SK-N-SH (cell line): ENCODE measurements around the gene HDAC4. TPM values are rescaled to one million over a fixed set of nuclear protein-coding genes. Genes with fewer than 3 reads are reported as not detected.

ENCODE experiments used
- CTCF ChIA-PET: fragments of 300-600, 350-600 bp; formaldehyde crosslinking; extraction: SDS; loops from one replicate; lab custom pipeline; 2021; lab: Yijun Ruan, JAX
- POLR2A ChIA-PET: fragments of 350-600 bp; sonication (Branson Sonifier 250); formaldehyde crosslinking; extraction: SDS; loops from one replicate; lab custom pipeline; 2020; ENCODE audit warnings: antibody characterized with exemption, inconsistent platforms; lab: Yijun Ruan, JAX
- DNase-seq: peaks from one replicate; pipeline ENCODE4 v3.0.0; 2012
- H2AFZ ChIP-seq: fragments of 200-600 bp; sonication (generic); 2 replicates; pipeline ENCODE4 v1.8.1; 2016; ENCODE audit warnings: antibody characterized with exemption, mild to moderate bottlenecking, low read depth
- H3F3A ChIP-seq: fragments of 200-600 bp; sonication (generic); replicated peaks from 2 replicates; pipeline ENCODE3; 2016; ENCODE audit warnings: antibody characterized with exemption, mild to moderate bottlenecking; ENCODE audit not compliant: insufficient read depth
- H3K27ac ChIP-seq, 2 experiments: fragments of 200-500 bp in 1 of 2; fragments of 200-600 bp in 1 of 2; sonication (Bioruptor generic) in 1 of 2; sonication (generic), shearing (Covaris generic) in 1 of 2; 2 replicates each; pipeline versions ENCODE4 v1.5.1 to v1.6.1; 2014 to 2016; ENCODE audit warnings: low read depth in 2 of 2, inconsistent platforms in 1 of 2, low read length in 1 of 2, mild to moderate bottlenecking in 1 of 2, mixed read lengths in 1 of 2
- H3K27me3 ChIP-seq: fragments of 200-600 bp; sonication (generic), shearing (Covaris generic); 2 replicates; pipeline ENCODE4 v1.6.1; 2016; ENCODE audit warnings: mixed run types; ENCODE audit not compliant: insufficient read depth
- H3K36me3 ChIP-seq, 2 experiments: fragments of 200-500 bp in 1 of 2; fragments of 200-600 bp in 1 of 2; sonication (Bioruptor generic) in 1 of 2; sonication (generic) in 1 of 2; replicated peaks in 1 of 2; 2 replicates each; pipeline versions ENCODE3 to v1.5.1; 2014 to 2016; ENCODE audit warnings: low read length in 1 of 2, mild to moderate bottlenecking in 1 of 2; ENCODE audit not compliant: insufficient read depth in 2 of 2, control insufficient read depth in 1 of 2
- H3K4me1 ChIP-seq, 2 experiments: fragments of 200-500 bp in 1 of 2; fragments of 200-600 bp in 1 of 2; sonication (Bioruptor generic) in 1 of 2; sonication (generic), shearing (Covaris generic) in 1 of 2; 2 replicates each; pipeline versions ENCODE4 v1.5.1 to v1.6.1; 2014 to 2016; ENCODE audit warnings: low read depth in 1 of 2, low read length in 1 of 2, mixed run types in 1 of 2; ENCODE audit not compliant: insufficient read depth in 2 of 2, control insufficient read depth in 1 of 2
- H3K4me2 ChIP-seq: fragments of 200-600 bp; sonication (generic), shearing (Covaris generic); 2 replicates; pipeline ENCODE4 v1.6.1; 2017; ENCODE audit warnings: mixed run types
- H3K4me3 ChIP-seq, 2 experiments: fragments of 200-500 bp in 1 of 2; fragments of 200-600 bp in 1 of 2; sonication (Bioruptor generic) in 1 of 2; sonication (generic), shearing (Covaris generic) in 1 of 2; 2 replicates each; pipeline versions ENCODE4 v1.5.1 to v1.8.1; 2014 to 2016; ENCODE audit warnings: low read depth in 2 of 2, inconsistent platforms in 1 of 2, low read length in 1 of 2, mild to moderate bottlenecking in 1 of 2, mixed read lengths in 1 of 2, moderate library complexity in 1 of 2
- H3K79me2 ChIP-seq: fragments of 200-600 bp; sonication (generic); 2 replicates; pipeline ENCODE4 v1.8.1; 2017; ENCODE audit warnings: mild to moderate bottlenecking; ENCODE audit not compliant: insufficient read depth
- H3K9ac ChIP-seq: fragments of 200-600 bp; sonication (generic); 2 replicates; pipeline ENCODE4 v1.6.1; 2017; ENCODE audit warnings: mixed run types
- H3K9me2 ChIP-seq: fragments of 200-600 bp; sonication (generic); 2 replicates; pipeline ENCODE4 v1.6.1; 2017; ENCODE audit warnings: mixed run types
- H3K9me3 ChIP-seq: fragments of 200-600 bp; sonication (generic); 2 replicates; pipeline ENCODE4 v1.6.1; 2017; ENCODE audit warnings: mixed run types, mild to moderate bottlenecking, moderate library complexity
- H4K20me1 ChIP-seq: fragments of 200-600 bp; sonication (generic); 2 replicates; pipeline ENCODE4 v1.6.1; 2017; ENCODE audit warnings: mild to moderate bottlenecking, mixed run types; ENCODE audit not compliant: insufficient read depth
- CHD2 ChIP-seq: fragments of 150-350 bp; IDR thresholded peaks from 2 replicates; pipeline ENCODE4 v1.6.1; 2018; ENCODE audit warnings: low read length; ENCODE audit not compliant: partially characterized antibody
- FOSL2 ChIP-seq: IDR thresholded peaks from 2 replicates; pipeline ENCODE4 v1.4.0; 2012; ENCODE audit warnings: low read depth, mild to moderate bottlenecking, moderate library complexity, borderline replicate concordance
- FOXM1 ChIP-seq: IDR thresholded peaks from 2 replicates; pipeline ENCODE4 v1.4.0; 2012; ENCODE audit warnings: low read depth, mild to moderate bottlenecking
- IRF3 ChIP-seq: fragments of 150-350 bp; IDR thresholded peaks from 2 replicates; pipeline ENCODE4 v1.6.1; 2016; ENCODE audit warnings: mild to moderate bottlenecking, low read depth, low read length
- MEF2A ChIP-seq: IDR thresholded peaks from 2 replicates; pipeline ENCODE4 v1.4.0; 2012; ENCODE audit warnings: low read depth, borderline replicate concordance
- MXI1 ChIP-seq: IDR thresholded peaks from 2 replicates; pipeline ENCODE4 v1.6.1; 2012; ENCODE audit warnings: mild to moderate bottlenecking, low read depth, low read length, improper control_type of control experiment
- NRF1 ChIP-seq: IDR thresholded peaks from 2 replicates; pipeline ENCODE4 v1.6.1; 2012; ENCODE audit warnings: low read depth, mild to moderate bottlenecking, low read length
- POLR2AphosphoS5 ChIP-seq: IDR thresholded peaks from 2 replicates; pipeline ENCODE4 v1.6.1; 2012; ENCODE audit warnings: low read depth, low read length
- RAD21 ChIP-seq: IDR thresholded peaks from 2 replicates; pipeline ENCODE4 v1.6.1; 2012; ENCODE audit warnings: mild to moderate bottlenecking, low read length
- RCOR1 ChIP-seq: fragments of 150-350 bp; IDR thresholded peaks from 2 replicates; pipeline ENCODE4 v1.6.1; 2017; ENCODE audit warnings: antibody characterized with exemption, low read length
- REST ChIP-seq: IDR thresholded peaks from 2 replicates; pipeline ENCODE4 v1.6.1; 2012; ENCODE audit warnings: mild to moderate bottlenecking, low read depth, low read length, moderate library complexity
- RFX5 ChIP-seq: IDR thresholded peaks from 2 replicates; pipeline ENCODE4 v1.6.1; 2012; ENCODE audit warnings: mild to moderate bottlenecking, improper control_type of control experiment, low read length
- RXRA ChIP-seq: IDR thresholded peaks from 2 replicates; pipeline ENCODE4 v1.4.0; 2012; ENCODE audit warnings: low read depth, mild to moderate bottlenecking, borderline replicate concordance
- SIN3A ChIP-seq: IDR thresholded peaks from 2 replicates; pipeline ENCODE4 v1.6.1; 2012; ENCODE audit warnings: low read depth, mild to moderate bottlenecking, low read length, moderate library complexity, borderline replicate concordance
- USF2 ChIP-seq: fragments of 150-350 bp; IDR thresholded peaks from 2 replicates; pipeline ENCODE4 v1.6.1; 2017; ENCODE audit warnings: antibody characterized with exemption, low read length, low read depth, borderline replicate concordance
- YY1 ChIP-seq: IDR thresholded peaks from 2 replicates; pipeline ENCODE4 v1.4.0; 2012; ENCODE audit warnings: low read depth, mild to moderate bottlenecking
- WGBS: methylation state at CpG from one replicate; pipeline ENCODE4 v1.1.6; 2017; ENCODE audit warnings: low lambda C conversion rate; 5-methylcytosine and 5-hydroxymethylcytosine counted together
- polyA plus RNA-seq, 3 experiments: library from polyadenylated mRNA; depleted of rRNA; stranded (reverse); fragments of >200 nt; gene quantifications; 2 replicates each; pipeline ENCODE4 v1.2.3, GENCODE V29; 2012
- TF ChIP-seq, protein P1 (sequence below): fragments of 200-600 bp; sonication (generic); IDR thresholded peaks from 2 replicates; pipeline ENCODE4 v1.6.1; 2017; ENCODE audit warnings: antibody characterized with exemption, mild to moderate bottlenecking, moderate library complexity
- TF ChIP-seq, protein P2 (sequence below): IDR thresholded peaks from 2 replicates; pipeline ENCODE4 v1.4.0; 2012; ENCODE audit warnings: low read depth, borderline replicate concordance
- TF ChIP-seq, protein P3 (sequence below): IDR thresholded peaks from 2 replicates; pipeline ENCODE4 v1.4.0; 2012; ENCODE audit warnings: low read depth

HDAC4 gene
- polyA plus RNA-seq, 1 of the 3 experiments (the other 2 are of a cell fraction), result 5.5 TPM

DNA sequence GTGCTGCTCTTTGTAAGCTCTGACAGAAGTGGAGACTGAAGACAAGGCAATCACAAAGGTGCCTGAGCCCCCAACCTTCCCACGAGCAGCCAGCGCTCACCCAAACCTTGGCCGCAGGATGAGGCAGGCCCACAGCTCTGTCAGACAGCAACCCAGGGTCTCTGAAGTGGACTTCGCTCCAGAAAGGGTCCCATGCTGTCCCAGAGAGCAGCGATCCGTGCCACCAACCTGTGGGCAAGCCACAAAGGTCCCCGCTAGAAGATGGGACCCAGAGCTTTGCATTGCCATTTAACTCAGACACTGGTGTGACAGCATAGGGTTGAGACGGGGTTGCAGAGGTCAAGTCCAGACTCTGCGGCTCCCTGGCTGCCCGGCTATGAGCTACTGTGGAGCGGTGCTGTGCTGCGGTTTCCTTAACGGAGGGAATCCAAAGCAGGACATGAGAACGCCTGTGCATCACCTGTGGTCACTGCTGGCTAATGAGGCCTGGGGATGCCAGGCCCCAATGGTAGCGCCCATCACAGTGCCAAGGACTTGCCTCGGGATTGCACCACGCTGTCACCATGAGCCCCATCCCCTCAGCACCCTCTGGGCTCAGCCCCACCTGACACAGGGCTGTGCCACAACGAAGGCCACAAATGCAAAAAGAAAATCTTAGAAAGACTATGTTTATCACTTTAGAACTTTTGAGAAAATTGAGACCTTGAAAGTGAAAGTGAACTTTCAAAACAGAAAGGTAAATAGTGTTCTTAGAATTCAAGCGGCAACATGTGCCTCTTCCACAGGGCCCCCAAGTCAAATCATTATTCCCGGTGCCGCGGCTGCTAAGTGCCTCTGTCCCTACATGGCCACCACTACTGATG, 103.4 kb downstream of the HDAC4 start:
- Histone ChIP-seq H3K9ac (no peak overlapping the region), H3F3A (no peaks in the 10 kb centered on the region), H3K27me3 (no peaks in the 10 kb centered on the region), H4K20me1 (0 out of 2 replicates have a peak, but pooled peaks cover 4% of the 10 kb centered on the region), H3K27ac (no peak overlapping the region; a peak in 1 of 4 replicates), H2AFZ (no peak overlapping the region), H3K9me2 (no peaks in the 10 kb centered on the region), H3K4me1 (peaks cover 0 to 55% of the 10 kb centered on the region in 2 experiments; a peak in 1 of 4 replicates), H3K36me3 (no peaks in the 10 kb centered on the region), H3K4me3 (no peak overlapping the region), H3K4me2 (no peak overlapping the region), H3K79me2 (no peaks in the 10 kb centered on the region), H3K9me3 (no peaks in the 10 kb centered on the region)
- no peak for DNase-seq
- CTCF ChIA-PET, result interaction anchor here (0.8 to 1.3 kb wide), 3 partner anchors 12 to 154 kb away, joined by 3 to 4 read pairs (median 3); no protein-coding TSS in a partner anchor
- POLR2A ChIA-PET, result no interaction called here
- TF ChIP-seq, protein P1, sequence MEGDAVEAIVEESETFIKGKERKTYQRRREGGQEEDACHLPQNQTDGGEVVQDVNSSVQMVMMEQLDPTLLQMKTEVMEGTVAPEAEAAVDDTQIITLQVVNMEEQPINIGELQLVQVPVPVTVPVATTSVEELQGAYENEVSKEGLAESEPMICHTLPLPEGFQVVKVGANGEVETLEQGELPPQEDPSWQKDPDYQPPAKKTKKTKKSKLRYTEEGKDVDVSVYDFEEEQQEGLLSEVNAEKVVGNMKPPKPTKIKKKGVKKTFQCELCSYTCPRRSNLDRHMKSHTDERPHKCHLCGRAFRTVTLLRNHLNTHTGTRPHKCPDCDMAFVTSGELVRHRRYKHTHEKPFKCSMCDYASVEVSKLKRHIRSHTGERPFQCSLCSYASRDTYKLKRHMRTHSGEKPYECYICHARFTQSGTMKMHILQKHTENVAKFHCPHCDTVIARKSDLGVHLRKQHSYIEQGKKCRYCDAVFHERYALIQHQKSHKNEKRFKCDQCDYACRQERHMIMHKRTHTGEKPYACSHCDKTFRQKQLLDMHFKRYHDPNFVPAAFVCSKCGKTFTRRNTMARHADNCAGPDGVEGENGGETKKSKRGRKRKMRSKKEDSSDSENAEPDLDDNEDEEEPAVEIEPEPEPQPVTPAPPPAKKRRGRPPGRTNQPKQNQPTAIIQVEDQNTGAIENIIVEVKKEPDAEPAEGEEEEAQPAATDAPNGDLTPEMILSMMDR, result no peak
- TF ChIP-seq REST (no peak), IRF3 (no peak), FOSL2 (no peak), CHD2 (no peak), RXRA (no peak), FOXM1 (no peak), RAD21 (no peak), MEF2A (no peak), SIN3A (no peak), MXI1 (no peak), POLR2AphosphoS5 (no peak), NRF1 (no peak), RFX5 (no peak), YY1 (no peak), USF2 (no peak), RCOR1 (no peak)
- TF ChIP-seq, protein P2, sequence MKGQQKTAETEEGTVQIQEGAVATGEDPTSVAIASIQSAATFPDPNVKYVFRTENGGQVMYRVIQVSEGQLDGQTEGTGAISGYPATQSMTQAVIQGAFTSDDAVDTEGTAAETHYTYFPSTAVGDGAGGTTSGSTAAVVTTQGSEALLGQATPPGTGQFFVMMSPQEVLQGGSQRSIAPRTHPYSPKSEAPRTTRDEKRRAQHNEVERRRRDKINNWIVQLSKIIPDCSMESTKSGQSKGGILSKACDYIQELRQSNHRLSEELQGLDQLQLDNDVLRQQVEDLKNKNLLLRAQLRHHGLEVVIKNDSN, result no peak
- TF ChIP-seq, protein P3, sequence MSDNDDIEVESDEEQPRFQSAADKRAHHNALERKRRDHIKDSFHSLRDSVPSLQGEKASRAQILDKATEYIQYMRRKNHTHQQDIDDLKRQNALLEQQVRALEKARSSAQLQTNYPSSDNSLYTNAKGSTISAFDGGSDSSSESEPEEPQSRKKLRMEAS, result no peak
- 93% methylated on average over 16 of the region's 22 CpGs for WGBS
